Limb (tissue), 2 donors: Measurements from ENCODE around the gene DDIT3.
A peak's percentile ranks its signal among the peaks of the same experiment; 100 is the strongest.
"Not testable (repeated sequence)": the region's sequence is repeated elsewhere in the genome, so short reads cannot be mapped to it uniquely, and the experiment has no call there.

Experiments
- DNase-seq, 2 donors: peaks; one replicate each; pipeline ENCODE4 v3.0.0-alpha.2; 2016; ENCODE audit errors: extremely low spot score in 2 of 2

DDIT3 gene

GRCh38 chr12:57520053-57520818, at the start of gene DDIT3:
Gene DDIT3 (minus strand): TSS chr12:57520514. CDS start chr12:57517406, 3,108 bp downstream.
- DNase-seq, result peak; percentile 96 to 100

GRCh38 chr12:57569858-57570257, 49.5 kb upstream of the DDIT3 start:
- DNase-seq, result no peak

- no peak for DNase-seq
Observed at GRCh38 chr12:57568838-57569237, 48.5 kb upstream of the DDIT3 start.

- no peak for DNase-seq
Observed at GRCh38 chr12:57564178-57564740, 43.9 kb upstream of the DDIT3 start.

GRCh38 chr12:57563358-57563757, 43.0 kb upstream of the DDIT3 start:
- no peak for DNase-seq

- not testable (repeated sequence) for DNase-seq
Observed at GRCh38 chr12:57561117-57561516, 40.8 kb upstream of the DDIT3 start.

- no peak for DNase-seq
Observed at GRCh38 chr12:57560516-57560915, 40.2 kb upstream of the DDIT3 start.

- DNase-seq, result no peak
Observed at GRCh38 chr12:57558864-57559263, 38.5 kb upstream of the DDIT3 start.

- no peak for DNase-seq
Observed at GRCh38 chr12:57554897-57555296, 34.6 kb upstream of the DDIT3 start.

- no peak for DNase-seq
Observed at GRCh38 chr12:57554453-57554852, 34.1 kb upstream of the DDIT3 start.

- peak in 1 of 2 donors; percentile 47 for DNase-seq
Observed at GRCh38 chr12:57553343-57554202, 33.3 kb upstream of the DDIT3 start.

- no peak for DNase-seq
Observed at GRCh38 chr12:57552835-57553313, 32.6 kb upstream of the DDIT3 start.

- DNase-seq, result no peak
Observed at GRCh38 chr12:57552306-57552651, 32.0 kb upstream of the DDIT3 start.

- DNase-seq, result no peak
Observed at GRCh38 chr12:57551637-57552305, 31.5 kb upstream of the DDIT3 start.

- DNase-seq, result no peak
Observed at GRCh38 chr12:57550641-57551549, 30.6 kb upstream of the DDIT3 start.

- DNase-seq, result peak in 1 of 2 donors; percentile 73
Observed at GRCh38 chr12:57549909-57550640, 29.8 kb upstream of the DDIT3 start, which contains the start of gene KIF5A. Gene KIF5A (plus strand): TSS chr12:57550044. CDS start chr12:57550272, 228 bp downstream.

- DNase-seq, result no peak
Observed at GRCh38 chr12:57549203-57549908, 29.0 kb upstream of the DDIT3 start.

GRCh38 chr12:57548488-57548887, 28.2 kb upstream of the DDIT3 start:
- no peak for DNase-seq

- DNase-seq, result no peak
Observed at GRCh38 chr12:57548013-57548315, 27.6 kb upstream of the DDIT3 start.
